ENCODE measurements around the gene CCDC152. TPM values are rescaled to one million over a fixed set of nuclear protein-coding genes. Genes with fewer than 3 reads are reported as not detected.
"Not testable (repeated sequence)": the region's sequence is repeated elsewhere in the genome, so short reads cannot be mapped to it uniquely, and the experiment has no call there.

The CCDC152 gene
- total RNA-seq, 1 donor from 2014 or later: 1.6 TPM

GRCh38 chr5:42842921-42843641 is 86.5 kb downstream of the CCDC152 start:
- Histone ChIP-seq H3K36me3 (ENCODE audit: control insufficient read depth in 3 of 3, insufficient read depth in 3 of 3, low read length in 3 of 3) (no peaks in the 10 kb centered on the region), H3K27me3 (ENCODE audit: control insufficient read depth in 3 of 3, insufficient read depth in 3 of 3, low read length in 3 of 3) (no peaks in the 10 kb centered on the region), H3K9ac (ENCODE audit: low read depth in 1 of 3, low read length in 3 of 3) (no peak overlapping the region), H3K4me3 (ENCODE audit: low read length in 3 of 3) (no peak overlapping the region), H3K27ac (ENCODE audit: low read depth, low read length) (no peak overlapping the region), H3K9me3 (ENCODE audit: control insufficient read depth in 3 of 3, low read length in 3 of 3) (no peaks in the 10 kb centered on the region), H3K4me1 (ENCODE audit: control insufficient read depth in 3 of 3, insufficient read depth in 3 of 3, low read length in 3 of 3) (peaks cover 3 to 17% (median 8%) of the 10 kb centered on the region in 3 donors)

DNA sequence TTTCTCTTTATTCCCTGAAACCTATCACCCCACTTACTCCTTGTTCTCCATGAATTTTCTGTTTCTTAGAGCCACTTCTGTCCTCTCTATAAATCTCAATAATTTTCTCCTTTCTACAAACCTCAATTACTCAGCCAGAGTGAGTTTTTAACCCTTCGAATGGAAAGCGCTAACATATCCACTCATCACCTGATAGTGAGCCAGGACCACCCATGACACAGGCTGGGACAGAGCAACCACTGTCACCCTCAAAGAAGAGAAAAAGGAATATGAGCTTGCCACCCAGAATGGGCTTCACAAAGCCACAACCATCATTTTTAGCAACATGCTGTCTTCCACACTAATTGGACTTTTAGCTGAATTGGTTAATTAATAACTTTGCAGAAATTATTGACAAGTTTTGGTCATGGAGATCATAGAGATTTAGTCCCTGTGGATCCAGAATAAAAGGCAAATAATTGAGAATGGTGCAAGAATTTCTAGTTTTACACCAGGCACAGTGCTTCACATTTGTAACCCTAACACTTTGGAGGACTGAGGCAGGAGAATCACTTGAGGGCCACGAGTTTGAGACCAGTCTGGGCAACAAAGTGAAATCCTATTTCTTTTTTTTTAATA is 87.2 kb downstream of the CCDC152 start:
- H3K27ac ChIP-seq (ENCODE audit: low read depth, low read length): no peak overlapping the region

DNA sequence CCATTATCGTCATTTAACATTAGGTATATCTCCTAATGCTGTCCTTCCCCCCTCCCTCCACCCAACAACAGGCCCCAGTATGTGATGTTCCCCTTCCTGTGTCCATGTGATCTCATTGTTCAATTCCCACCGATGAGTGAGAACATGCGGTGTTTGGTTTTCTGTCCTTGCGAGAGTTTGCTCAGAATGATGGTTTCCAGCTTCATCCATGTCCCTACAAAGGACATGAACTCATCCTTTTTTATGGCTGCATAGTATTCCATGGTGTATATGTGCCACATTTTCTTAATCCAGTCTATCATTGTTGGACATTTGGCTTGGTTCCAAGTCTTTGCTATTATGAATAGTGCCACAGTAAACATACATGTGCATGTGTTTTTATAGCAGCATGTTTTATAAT is 87.8 kb downstream of the CCDC152 start:
- H3K27me3 ChIP-seq (ENCODE audit: control insufficient read depth in 3 of 3, insufficient read depth in 3 of 3, low read length in 3 of 3); H3K27ac ChIP-seq (ENCODE audit: low read depth, low read length); H3K9ac ChIP-seq (ENCODE audit: low read depth in 1 of 3, low read length in 3 of 3); H3K4me3 ChIP-seq (ENCODE audit: low read length in 3 of 3); H3K9me3 ChIP-seq (ENCODE audit: control insufficient read depth in 3 of 3, low read length in 3 of 3); H3K36me3 ChIP-seq (ENCODE audit: control insufficient read depth in 3 of 3, insufficient read depth in 3 of 3, low read length in 3 of 3): not testable (repeated sequence)
- H3K4me1 ChIP-seq (ENCODE audit: control insufficient read depth in 3 of 3, insufficient read depth in 3 of 3, low read length in 3 of 3): peaks cover 3 to 17% (median 8%) of the 10 kb centered on the region in 3 donors

More for the DNA sequence above, 87.2 kb downstream of the CCDC152 start:
- Histone ChIP-seq H3K36me3 (ENCODE audit: control insufficient read depth in 3 of 3, insufficient read depth in 3 of 3, low read length in 3 of 3) (no peaks in the 10 kb centered on the region), H3K4me1 (ENCODE audit: control insufficient read depth in 3 of 3, insufficient read depth in 3 of 3, low read length in 3 of 3) (peaks cover 3 to 17% (median 8%) of the 10 kb centered on the region in 3 donors), H3K9me3 (ENCODE audit: control insufficient read depth in 3 of 3, low read length in 3 of 3) (no peaks in the 10 kb centered on the region), H3K9ac (ENCODE audit: low read depth in 1 of 3, low read length in 3 of 3) (no peak overlapping the region), H3K27me3 (ENCODE audit: control insufficient read depth in 3 of 3, insufficient read depth in 3 of 3, low read length in 3 of 3) (no peaks in the 10 kb centered on the region), H3K4me3 (ENCODE audit: low read length in 3 of 3) (no peak overlapping the region)

GRCh38 chr5:42848545-42848944 is 91.9 kb downstream of the CCDC152 start:
- Histone ChIP-seq H3K27me3 (ENCODE audit: control insufficient read depth in 3 of 3, insufficient read depth in 3 of 3, low read length in 3 of 3) (no peaks in the 10 kb centered on the region), H3K4me3 (ENCODE audit: low read length in 3 of 3) (no peak overlapping the region), H3K27ac (ENCODE audit: low read depth, low read length) (no peak overlapping the region), H3K4me1 (ENCODE audit: control insufficient read depth in 3 of 3, insufficient read depth in 3 of 3, low read length in 3 of 3) (peaks cover 0 to 3% (median 0%) of the 10 kb centered on the region in 3 donors), H3K9me3 (ENCODE audit: control insufficient read depth in 3 of 3, low read length in 3 of 3) (no peaks in the 10 kb centered on the region), H3K9ac (ENCODE audit: low read depth in 1 of 3, low read length in 3 of 3) (no peak overlapping the region), H3K36me3 (ENCODE audit: control insufficient read depth in 3 of 3, insufficient read depth in 3 of 3, low read length in 3 of 3) (no peaks in the 10 kb centered on the region)

DNA sequence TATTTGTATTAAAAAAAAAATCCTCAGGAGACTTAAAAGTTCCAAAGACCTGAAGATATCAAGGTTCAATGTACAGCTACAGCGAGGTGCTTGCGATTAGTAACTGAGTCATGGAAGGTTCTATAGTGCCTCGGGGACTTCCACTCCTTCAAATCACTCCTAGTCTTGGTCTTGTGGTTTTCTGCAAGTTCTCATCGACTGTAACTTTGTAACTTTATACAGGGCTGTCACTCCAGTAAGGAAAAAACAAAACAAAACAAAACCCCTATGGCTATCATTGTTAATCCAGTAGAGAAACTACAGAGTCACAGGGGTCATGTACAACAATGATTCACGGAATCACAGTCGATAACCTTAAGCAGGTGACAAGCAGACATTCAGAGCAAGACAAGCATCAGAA is 94.9 kb downstream of the CCDC152 start:
- H3K9me3 ChIP-seq (ENCODE audit: control insufficient read depth in 3 of 3, low read length in 3 of 3): no peaks in the 10 kb centered on the region
- no peak overlapping the region for H3K9ac ChIP-seq (ENCODE audit: low read depth in 1 of 3, low read length in 3 of 3)
- no peaks in the 10 kb centered on the region for H3K36me3 ChIP-seq (ENCODE audit: control insufficient read depth in 3 of 3, insufficient read depth in 3 of 3, low read length in 3 of 3)
- H3K4me1 ChIP-seq (ENCODE audit: control insufficient read depth in 3 of 3, insufficient read depth in 3 of 3, low read length in 3 of 3): no peaks in the 10 kb centered on the region
- no peak overlapping the region for H3K27ac ChIP-seq (ENCODE audit: low read depth, low read length)
- H3K27me3 ChIP-seq (ENCODE audit: control insufficient read depth in 3 of 3, insufficient read depth in 3 of 3, low read length in 3 of 3): no peaks in the 10 kb centered on the region
- H3K4me3 ChIP-seq (ENCODE audit: low read length in 3 of 3): no peak overlapping the region

Other genes starting within 250 kb of the CCDC152 start
- gene SELENOP, start 55.1 kb downstream of the CCDC152 start, total RNA-seq: 179 TPM